Fibroblast of lung (primary cell): ENCODE results near the gene FSTL4.

Experiments
- CTCF ChIP-seq, 2 donors: IDR thresholded peaks in 1 of 2; conservative IDR thresholded peaks in 1 of 2; 1 replicate in 1 of 2; 2 replicates in 1 of 2; pipeline ENCODE4 v1.5.1; 2011 to 2012; ENCODE audit warnings: low read length in 2 of 2, control low read depth in 1 of 2, inconsistent platforms in 1 of 2, low read depth in 1 of 2, mild to moderate bottlenecking in 1 of 2
- EZH2 ChIP-seq: IDR thresholded peaks from 2 replicates; pipeline ENCODE4 v1.5.1; 2012; ENCODE audit warnings: low read length, control low read depth, mild to moderate bottlenecking; ENCODE audit errors: missing control alignments

GRCh38 chr5:133440467-133441115 lies 171.8 kb downstream of the FSTL4 start:
- no peak for TF ChIP-seq CTCF (conservative IDR thresholded peaks at IDR 0.05 in 1 of 2, IDR thresholded peaks at IDR 0.05 in 1 of 2; ENCODE audit: low read depth in 1 of 2, low read length in 2 of 2)
- TF ChIP-seq EZH2 = no peak
